Heart left ventricle (tissue), 13 donors: ENCODE measurements around the gene TLE4.

ENCODE experiments used
- CTCF ChIP-seq, 12 donors: fragments of 200-600 bp; sonication (generic) in 4 of 12; IDR thresholded peaks; one replicate each; pipeline versions ENCODE4 v1.5.0 to v1.8.0; 2018 to 2022; ENCODE audit warnings: antibody characterized with exemption in 12 of 12, mild to moderate bottlenecking in 5 of 12
- POLR2A ChIP-seq, 2 donors: fragments of 450-650 bp; IDR thresholded peaks; one replicate each; pipeline ENCODE4 v1.6.1; 2017; ENCODE audit warnings: antibody characterized with exemption in 2 of 2, mild to moderate bottlenecking in 2 of 2, moderate library complexity in 2 of 2
- donor health status: ischemic (EF 13 %, LVEDD 7.1; RV severe dilation, severe dysfunction).
- donor health status: DM: no; HTN: yes; CAD: no.
- donor health status: DM: no; HTN: no; CAD: no.
- donor health status: ischemic (EF 25% LVEDD 6.9; RV normal size, moderate dysfunction).
- donor health status: ischemic (EF 25% LVEDD 5.7; RV mildly dilated, moderate dysfunction).
- donor health status: ischemic (EF 35%, LVEDD 5.7; RV mildly dilated, moderate dysfunction).
- donor health status: nonischemic (EF 11% LVEDD 7.7; RV severe dilation, severe dysfunction).
- donor health status: DM: yes; HTN: yes; CAD: no.
- donor health status: PGD.
- donor health status: ischemic (EF 29% LVEDD 5.4; RV normal size, mild dysfunction).
- donor health status: nonischemic (EF 23%, LVEDD 6.1; RV moderate dilation, normal function).

DNA sequence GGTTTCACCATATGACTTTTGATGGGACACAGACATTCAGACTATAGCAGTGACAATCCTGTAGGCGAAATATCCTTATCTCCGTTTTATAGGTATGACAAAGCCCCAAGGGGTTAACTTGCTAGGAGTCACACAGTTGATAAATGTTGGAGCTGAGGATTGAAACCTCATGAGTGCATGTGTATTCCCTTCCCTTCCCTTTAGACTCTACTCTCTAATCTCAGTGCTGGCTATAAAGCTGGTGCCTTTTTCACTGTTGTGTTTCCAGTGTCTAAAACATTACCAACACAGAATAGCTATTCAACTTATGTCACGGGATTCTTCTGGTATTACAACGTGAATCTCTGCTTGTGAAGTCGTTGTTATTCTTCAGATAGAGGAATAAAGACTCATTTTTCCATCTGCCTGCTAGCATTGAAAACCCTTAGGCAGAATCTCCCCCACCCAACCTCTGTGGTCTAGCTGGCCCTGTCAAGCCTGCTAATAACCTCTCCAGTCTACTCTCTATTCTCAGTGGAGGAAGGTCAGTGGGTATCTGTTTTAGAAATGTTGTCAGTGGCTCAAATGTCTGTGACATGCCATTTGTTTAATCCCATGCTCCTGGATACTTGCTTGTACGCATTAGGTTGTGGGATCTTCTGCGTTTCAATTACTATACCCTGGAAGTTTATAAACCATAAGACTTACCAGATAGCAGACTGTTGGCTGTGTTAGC, 121.2 kb downstream of the TLE4 start:
- TF ChIP-seq CTCF (IDR thresholded peaks at IDR 0.05) = no peak
- no peak for TF ChIP-seq POLR2A (IDR thresholded peaks at IDR 0.05)
